SH-SY5Y (cell line): ENCODE measurements around the gene KIAA1217.

ENCODE experiments used
- GATA2 ChIP-seq: IDR thresholded peaks from 2 replicates; pipeline ENCODE4 v1.6.1; 2011; ENCODE audit warnings: mild to moderate bottlenecking, low read depth, low read length
- GATA3 ChIP-seq: IDR thresholded peaks from 2 replicates; pipeline ENCODE4 v1.6.1; 2011; ENCODE audit warnings: low read depth, mild to moderate bottlenecking, low read length, moderate library complexity

- TF ChIP-seq GATA2, result no peak
- no peak for TF ChIP-seq GATA3
Measured at GRCh38 chr10:24459836-24460235, 250.9 kb downstream of the KIAA1217 start.
